Fibroblast of skin of left biceps (primary cell): ENCODE measurements around the gene COL2A1.

Source experiments
- DNase-seq, 2 experiments: peaks; one replicate each; pipeline ENCODE4 v3.0.0-alpha.2; 2013; ENCODE audit warnings: low read depth in 2 of 2

Gene COL2A1

GRCh38 chr12:48012070-48012469, 7.8 kb upstream of the COL2A1 start:
- DNase-seq, result no peak

GRCh38 chr12:48010366-48010970, 6.2 kb upstream of the COL2A1 start:
- DNase-seq, result no peak

DNA sequence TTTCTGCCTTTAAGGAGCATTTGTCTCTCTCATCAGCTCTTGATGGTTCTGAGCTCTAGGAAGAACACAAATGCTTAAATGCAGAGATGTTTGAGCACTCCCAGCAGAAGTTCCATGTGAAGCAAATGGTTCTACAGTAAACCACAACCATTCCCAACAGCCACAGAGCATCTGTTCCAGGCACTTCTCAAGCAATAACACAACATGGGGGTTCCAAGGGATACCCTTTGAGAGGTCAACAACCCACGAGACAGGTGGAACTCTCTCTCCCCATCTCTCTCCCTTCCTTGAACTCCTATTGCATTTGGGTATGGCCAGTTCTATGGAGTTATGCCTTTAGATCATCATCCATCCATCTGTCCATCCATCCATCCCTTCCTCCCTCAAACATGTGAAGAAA, 5.2 kb upstream of the COL2A1 start:
- no peak for DNase-seq

GRCh38 chr12:48008950-48009349, 4.7 kb upstream of the COL2A1 start:
- no peak for DNase-seq

DNA sequence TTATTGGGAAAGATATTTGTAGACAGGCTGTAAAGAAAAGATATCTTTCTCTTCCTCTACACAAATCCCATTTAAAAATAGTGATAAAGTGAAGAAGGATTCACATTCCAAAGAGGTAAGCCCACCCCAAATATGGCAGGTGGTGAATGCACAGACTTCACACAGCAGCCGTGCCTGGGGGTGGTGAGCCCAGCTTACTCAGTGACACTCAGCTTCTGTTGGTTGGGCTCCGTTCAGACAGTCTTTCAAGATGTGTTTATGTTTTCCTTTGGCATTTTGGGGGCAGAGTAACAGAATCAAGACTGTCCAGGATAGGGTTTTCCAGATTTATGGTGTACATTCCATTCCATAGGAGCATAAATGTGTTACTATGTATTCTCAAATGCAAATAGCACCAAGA, 4.1 kb upstream of the COL2A1 start:
- no peak for DNase-seq

DNA sequence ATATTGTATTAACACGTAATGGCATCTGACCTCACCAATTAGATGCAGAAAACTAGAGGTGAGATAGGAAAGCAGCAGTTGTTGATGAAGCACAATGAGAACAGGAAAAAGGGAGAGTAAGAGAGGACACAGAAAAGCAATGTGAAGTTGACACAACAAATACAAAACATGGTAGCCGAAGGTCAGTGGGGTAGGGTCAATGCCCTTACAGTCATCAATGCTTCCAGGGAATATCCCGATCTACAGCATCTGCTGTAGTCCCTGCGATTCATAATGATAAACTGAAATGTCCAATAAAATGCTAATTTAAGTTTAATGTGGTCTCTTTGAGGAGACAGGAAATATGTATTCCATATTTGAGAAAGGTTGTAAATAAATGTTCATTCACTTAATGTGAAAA, 2.9 kb upstream of the COL2A1 start:
- DNase-seq, result no peak

DNA sequence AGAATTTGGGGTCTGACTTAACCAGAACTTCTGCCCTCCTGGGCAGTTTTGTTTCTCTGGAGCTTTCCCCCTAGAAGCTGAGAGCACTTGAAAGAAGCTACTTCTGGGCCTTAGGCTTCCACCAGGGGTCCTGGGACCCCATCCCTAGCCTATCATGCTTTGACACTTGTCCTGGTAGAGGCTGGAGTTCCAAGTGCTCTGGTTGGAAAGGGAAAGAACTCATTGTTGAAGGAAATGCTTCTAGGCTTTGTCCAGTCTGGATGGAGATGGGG, 1.4 kb upstream of the COL2A1 start:
- DNase-seq, result no peak

DNA sequence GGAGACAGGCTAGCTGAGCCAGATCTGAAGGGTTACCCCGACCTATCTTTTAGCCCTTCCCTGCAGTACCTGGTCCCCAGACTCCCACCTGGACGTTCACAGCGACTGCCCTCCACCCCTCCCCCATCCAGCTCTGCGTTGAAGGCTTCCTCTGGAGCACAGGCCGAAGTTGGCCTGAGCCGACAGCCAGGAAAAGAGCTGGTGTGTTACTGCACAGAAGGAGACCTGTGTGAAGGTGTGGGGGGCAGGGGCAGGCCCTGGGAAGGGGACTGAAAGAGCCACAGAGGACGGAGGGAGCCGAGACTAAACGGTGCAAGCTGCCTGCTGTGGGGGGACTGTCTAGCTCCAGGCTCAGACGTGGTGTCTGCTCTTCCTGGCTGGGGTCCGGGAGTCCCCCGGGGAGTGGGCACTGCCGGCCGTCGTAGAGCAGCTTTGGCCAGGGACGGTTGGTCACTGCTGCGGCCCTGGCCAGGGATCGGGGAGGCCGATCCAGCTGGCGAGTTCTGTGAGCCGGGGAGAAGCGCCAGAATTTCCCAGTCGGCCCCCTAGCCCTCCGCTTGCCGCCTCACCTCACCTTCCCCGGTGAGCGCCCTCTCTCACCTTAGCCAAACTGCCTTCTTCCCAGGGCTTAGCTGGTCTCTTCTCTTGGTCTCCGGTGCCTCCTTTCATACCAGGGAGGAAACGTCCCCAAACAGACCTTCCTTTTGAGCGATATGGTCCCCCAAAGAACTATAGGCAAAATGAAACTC, 899 bp upstream of the COL2A1 start:
- DNase-seq, result no peak

DNA sequence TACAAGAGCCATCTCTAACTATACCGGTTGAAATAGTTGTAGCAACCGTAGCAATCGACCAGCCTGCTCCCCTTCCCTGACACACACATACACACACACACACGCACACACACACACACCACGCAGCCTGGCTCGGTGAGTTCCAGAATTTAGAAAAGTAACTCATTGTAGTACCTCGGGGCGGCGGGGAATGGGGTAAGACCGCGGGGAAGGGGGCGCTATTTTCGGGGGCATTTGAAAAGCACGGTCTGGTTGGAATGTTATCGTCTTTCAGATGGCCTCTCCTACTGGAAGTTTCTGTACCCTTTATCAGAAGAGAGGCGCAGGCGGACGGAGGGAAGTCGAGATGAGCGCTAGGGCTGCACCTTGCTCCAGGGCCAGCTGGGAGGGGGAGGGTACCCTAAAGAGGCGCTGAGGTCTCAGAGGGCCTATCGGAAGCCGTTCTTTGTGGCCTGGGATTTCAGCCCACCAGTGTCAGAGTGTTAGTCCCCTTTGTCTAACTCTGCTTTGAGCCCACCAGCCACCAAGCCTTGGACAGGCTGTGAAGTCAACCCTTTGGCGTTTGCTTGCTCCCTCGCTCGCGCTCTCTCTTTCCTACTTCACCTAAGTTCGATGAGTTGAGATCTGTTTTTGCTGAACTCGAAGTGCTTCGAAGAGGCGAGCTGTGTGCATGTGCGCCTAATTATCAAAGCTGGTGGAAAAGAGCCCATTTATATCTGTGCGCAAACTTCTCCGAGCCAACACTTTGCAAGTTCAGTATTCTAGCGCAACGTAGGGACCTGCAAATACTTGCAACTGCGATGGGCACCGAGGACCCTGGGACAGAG, 837 bp downstream of the COL2A1 start:
- DNase-seq, result no peak

DNA sequence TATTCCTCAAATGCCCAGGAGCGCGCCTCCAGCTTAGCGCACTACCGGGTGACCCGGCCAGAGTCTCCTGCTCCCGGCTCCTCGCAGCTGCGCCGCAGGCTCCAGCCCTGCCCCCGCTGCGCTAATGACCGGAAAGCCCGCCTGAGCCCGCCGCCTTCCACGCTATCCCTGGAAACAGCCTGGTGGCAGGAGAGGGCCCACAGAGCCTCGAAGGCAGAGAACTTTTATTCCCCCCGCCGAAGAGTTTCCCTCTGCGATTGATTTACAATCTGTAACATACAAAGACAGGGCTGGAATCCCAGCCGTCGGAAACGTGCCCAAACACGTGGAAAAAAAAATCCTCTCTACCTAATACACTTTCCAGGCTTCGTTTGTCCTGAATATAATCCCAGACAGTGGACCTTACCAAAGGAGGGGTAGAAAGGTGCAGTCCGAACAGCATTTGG, 1.5 kb downstream of the COL2A1 start:
- no peak for DNase-seq

GRCh38 chr12:48002414-48002730, 1.9 kb downstream of the COL2A1 start:
- no peak for DNase-seq

DNA sequence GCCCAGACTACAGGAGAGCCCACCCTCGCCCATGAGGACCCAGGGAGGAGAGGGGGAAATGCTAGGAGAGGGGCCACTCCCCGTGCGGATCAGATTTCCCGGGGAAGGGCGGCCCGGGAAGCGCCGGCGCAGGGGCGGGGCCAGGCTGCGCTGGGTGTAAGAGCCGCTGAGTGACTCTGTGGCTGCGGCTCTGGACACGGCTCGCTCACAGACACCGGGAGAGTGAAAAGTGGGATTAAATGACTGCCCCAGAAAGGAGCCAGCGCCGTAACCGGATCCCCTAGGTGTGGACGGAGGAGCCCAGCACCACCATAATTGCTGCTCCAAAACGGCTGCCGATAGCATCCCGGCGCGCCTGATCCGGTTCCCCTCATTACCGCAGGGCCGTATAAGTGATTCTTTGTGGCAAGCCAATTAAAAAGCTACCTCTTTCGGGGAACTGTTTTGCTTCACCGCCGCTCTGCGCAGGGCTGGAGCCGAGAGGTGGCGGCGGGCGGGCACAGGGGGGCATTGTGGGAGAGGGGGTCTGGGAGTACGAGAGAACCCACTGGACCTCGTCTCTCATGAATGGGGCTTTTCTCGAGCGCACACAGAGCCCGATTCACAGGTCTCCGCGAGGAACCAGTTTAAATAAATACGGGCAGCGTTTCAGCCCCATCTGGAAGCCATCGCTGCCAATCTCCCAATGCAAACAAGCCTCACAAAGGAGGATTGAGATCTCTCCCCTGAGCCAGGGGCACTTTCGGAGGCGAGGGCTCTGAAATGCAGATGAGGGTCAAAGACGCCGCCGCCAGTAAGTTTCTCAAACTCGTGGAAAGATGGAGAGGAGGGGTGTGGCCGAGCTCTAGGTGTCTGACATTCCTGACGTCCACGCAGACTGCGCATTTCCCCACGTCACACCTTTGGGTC, 2.5 kb downstream of the COL2A1 start:
- no peak for DNase-seq

DNA sequence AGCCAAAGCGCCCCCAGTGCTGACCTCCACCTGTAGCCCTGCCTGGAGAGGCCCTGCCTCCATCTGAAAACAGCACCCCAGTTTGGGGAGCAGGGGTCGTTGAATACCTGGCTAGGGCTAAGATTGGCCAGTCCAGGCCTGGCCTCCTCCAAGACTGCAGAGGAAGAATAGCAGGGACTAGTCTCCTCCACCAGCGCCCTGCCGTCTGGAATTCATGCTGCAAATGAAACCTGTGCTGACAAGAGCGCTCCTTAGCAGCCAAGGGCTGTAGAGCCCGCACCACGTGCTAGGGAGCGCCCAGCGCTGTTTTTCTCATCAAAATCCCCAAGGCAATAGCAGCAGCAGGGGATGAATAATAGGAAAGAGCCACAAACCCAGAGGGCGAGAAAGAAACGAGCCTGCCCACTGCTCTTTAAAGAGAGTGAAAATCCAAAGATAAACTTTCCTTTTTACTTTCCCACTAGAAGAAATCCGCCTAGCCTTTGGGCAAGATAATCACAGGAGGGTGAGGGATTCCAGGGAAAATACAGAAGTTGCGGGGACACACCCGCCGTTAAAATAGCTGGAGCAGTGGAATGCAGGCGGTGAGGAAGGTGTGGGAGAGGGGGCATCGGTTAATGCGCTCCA, 3.3 kb downstream of the COL2A1 start:
- DNase-seq, result no peak

GRCh38 chr12:47999816-48000215, 4.5 kb downstream of the COL2A1 start:
- no peak for DNase-seq

DNA sequence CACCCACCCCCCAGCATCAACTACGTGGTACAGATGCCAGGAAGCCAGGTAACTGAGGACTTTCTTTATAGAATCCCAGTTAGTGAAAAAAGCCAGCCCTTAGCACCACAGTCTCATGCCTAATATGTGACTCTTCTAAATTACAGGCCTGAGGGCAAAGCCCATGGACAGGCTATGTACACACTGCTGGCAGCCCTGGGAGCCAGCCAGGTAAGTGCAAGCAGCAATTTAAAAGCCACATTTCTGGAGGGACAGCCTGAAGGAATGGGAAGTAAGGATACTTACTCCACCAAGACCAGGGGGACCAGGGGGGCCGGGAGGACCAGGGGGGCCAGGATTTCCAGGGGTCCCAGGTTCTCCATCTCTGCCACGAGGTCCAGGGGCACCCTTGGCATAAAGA, 7.0 kb downstream of the COL2A1 start:
- DNase-seq, result no peak

DNA sequence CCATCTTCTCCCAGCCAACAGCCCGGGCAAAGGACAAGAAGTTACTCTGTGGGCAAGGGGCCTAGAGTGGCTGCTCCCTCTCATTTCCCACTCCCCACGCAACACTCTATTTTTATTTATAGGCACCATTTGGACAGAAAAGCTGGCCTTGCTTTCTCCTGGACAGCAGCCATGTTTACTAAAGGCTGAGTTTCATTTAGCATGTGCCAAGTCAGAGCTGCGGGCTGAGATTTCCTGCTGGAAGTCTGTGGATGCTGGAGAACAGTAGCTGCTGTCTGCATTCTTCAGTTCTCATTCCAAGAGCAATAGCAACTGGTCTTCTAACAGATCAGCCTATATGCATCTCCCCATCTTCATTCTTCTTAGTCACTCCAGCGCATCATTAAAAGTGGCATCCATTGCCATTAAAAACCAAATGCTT, 8.3 kb downstream of the COL2A1 start:
- DNase-seq, result no peak

DNA sequence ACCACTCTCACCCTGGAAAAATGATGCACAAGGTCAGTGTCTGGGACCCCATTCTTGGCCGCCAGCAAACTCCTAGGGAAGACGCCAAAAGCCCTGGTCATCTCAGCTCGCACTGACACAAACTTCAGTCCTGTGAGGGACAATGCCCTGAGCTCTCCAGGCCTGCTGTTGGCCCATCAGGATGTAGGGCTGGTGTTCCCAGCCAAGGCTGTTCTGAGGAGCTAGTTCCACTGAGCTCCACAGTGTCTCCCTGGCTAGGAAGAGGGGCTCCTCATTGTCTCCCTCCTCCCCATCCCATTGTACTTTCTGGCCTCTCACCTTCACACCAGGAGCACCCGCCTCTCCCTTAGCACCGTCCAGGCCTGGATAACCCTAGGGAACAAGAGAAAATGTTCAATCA, 10.8 kb downstream of the COL2A1 start:
- DNase-seq, result no peak

DNA sequence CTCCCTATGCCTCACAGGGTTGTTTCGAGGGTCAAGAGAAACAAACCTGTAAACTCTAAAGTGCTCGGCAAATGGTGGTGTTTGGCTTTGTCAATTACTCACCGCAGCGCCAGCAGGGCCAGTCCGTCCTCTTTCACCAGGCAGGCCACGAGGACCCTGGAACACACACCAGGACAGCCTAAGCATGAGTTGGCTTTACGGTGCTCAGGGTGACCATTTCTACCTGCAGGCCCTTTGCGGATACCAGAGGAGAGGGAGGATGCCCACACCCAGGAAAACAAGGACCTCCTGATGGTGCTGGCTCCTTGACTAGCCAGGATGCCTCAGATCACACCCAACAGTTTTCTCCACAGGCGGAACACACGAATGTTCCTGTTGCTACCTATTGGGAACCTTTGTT, 11.5 kb downstream of the COL2A1 start:
- DNase-seq, result no peak

DNA sequence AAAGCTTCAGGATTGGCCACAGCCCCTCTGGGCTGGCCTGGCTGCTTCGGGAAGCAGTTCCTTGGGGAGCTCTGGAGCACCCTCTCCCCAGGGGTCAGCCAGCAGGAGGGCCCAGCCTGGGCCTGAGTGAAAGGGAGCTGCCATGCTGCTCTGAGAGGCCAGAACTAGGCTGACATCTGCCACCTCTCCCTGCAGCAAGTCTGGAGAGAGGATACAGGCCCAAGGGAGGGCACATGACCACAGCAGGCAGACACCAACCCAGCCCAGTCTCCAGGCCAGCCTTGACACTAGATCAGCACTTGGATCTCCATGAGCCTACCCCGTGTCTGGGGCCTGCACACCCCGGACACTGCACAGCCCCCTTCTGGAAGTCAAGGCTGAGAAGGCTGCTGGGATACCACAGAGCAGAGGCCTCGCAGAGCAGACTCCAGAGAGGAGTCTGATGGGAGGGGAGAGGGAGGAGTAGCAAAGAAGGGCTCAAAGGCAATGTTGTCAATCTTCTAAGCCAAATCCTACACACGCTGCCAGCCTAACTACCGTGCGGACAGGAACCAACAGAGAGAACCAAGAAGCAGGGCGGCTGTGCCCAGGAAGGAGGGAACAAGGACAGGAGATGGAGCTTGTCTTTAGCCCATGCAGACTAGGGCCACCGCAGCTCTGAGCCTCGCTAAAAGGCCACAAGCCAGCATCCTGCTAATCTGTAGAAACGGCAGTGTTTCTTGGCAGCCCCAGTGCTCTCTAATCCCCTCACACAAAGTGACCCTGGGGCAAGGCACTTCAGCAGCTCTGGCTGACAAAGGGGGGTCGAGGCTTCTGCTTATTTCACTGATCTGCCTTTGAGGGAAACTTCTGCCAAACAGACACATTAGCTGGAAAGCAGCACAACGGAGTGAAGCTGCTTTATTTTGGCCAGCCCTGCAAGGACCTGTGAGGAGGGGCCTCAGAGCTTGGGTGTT, 12.9 kb downstream of the COL2A1 start:
- no peak for DNase-seq

DNA sequence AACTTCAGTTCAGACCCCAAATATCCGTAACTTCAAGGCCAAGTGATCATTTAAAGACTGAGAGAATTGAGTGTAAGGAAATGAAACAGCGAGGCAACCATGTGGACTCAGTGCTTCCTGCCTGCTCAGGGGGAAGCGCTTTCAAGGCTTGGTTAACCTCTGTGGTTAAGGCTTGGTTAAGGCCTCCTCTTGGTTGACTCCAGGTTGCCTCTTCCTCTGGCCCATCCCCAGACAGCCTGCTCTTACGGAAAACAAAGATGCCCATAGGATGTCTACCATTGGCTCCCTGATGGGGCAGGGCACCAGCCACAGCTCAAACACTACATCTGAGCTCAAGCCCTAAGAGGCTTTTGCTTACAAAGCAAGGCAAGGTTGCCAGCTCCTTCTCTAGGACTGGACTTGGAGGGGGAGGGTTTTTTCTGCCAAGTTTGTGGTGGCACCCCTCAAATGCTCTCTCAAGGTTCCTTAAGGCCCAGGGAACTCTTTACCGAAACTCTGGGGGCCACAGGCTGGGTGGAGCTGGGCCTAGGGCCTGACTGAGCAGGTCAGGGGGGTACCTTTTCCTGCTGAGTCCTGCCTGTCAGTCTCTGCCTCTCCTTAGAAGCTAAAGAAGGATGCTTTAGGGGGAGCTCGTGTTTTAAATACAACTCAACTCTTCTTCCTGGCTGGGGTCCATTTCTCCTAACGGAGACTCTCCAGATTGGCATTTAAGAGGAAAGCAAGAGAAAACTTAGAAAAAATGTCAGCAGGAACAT, 13.7 kb downstream of the COL2A1 start:
- no peak for DNase-seq
